GM12873 (cell line): ENCODE results near the gene XRCC2.

Source experiments
- CTCF ChIP-seq: IDR thresholded peaks from 2 replicates; pipeline ENCODE4 v1.5.1; 2012; ENCODE audit warnings: low read depth, mild to moderate bottlenecking, moderate library complexity, low read length, control low read depth; ENCODE audit not compliant: insufficient read depth; ENCODE audit errors: missing control alignments

XRCC2 gene

GRCh38 chr7:152654971-152655370 is 21.0 kb downstream of the XRCC2 start:
- TF ChIP-seq CTCF = no peak

- TF ChIP-seq CTCF = no peak
Observed at GRCh38 chr7:152649220-152649619, 26.7 kb downstream of the XRCC2 start.

GRCh38 chr7:152647009-152647408 is 28.9 kb downstream of the XRCC2 start:
- no peak for TF ChIP-seq CTCF

GRCh38 chr7:152643979-152644559 is 31.9 kb downstream of the XRCC2 start:
- TF ChIP-seq CTCF = no peak

GRCh38 chr7:152641384-152641783 is 34.6 kb downstream of the XRCC2 start:
- TF ChIP-seq CTCF = no peak

- TF ChIP-seq CTCF = no peak
Observed at GRCh38 chr7:152640829-152641228, 35.1 kb downstream of the XRCC2 start.

GRCh38 chr7:152637920-152638580 is 37.9 kb downstream of the XRCC2 start:
- no peak for TF ChIP-seq CTCF
